ENCODE measurements around the gene ZBED2.

DNA sequence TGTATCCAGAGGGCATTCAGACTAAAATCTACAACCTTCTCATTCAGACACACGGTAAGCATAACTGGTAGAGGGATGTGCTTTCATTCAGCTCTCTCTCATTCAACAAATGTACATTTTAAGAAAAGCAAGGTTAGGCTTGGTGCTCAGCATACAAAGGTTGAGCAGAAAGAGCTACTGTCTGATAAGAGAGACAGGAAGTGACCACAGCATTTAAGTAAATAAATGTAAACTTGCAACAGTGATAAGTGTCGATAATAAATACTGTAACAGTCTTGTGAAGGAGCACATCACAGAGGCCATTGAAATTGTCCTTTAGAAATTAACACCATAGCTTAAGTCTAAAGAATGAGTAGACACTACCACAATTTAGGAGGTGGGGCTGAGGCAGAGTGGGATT is 49.8 kb downstream of the ZBED2 start:
- TF ChIP-seq, protein P1, sequence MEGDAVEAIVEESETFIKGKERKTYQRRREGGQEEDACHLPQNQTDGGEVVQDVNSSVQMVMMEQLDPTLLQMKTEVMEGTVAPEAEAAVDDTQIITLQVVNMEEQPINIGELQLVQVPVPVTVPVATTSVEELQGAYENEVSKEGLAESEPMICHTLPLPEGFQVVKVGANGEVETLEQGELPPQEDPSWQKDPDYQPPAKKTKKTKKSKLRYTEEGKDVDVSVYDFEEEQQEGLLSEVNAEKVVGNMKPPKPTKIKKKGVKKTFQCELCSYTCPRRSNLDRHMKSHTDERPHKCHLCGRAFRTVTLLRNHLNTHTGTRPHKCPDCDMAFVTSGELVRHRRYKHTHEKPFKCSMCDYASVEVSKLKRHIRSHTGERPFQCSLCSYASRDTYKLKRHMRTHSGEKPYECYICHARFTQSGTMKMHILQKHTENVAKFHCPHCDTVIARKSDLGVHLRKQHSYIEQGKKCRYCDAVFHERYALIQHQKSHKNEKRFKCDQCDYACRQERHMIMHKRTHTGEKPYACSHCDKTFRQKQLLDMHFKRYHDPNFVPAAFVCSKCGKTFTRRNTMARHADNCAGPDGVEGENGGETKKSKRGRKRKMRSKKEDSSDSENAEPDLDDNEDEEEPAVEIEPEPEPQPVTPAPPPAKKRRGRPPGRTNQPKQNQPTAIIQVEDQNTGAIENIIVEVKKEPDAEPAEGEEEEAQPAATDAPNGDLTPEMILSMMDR (IDR thresholded peaks at IDR 0.05), result no peak
- no peak for TF ChIP-seq POLR2AphosphoS5 (IDR thresholded peaks at IDR 0.05; ENCODE audit: insufficient read depth in 1 of 2, low read depth in 1 of 2)
- TF ChIP-seq POLR2A (IDR thresholded peaks at IDR 0.05), result no peak

Measured in vagina (tissue), 2 donors.